Body of pancreas (tissue), 4 donors: Measurements from ENCODE around the gene MARK4.

Experiments used
- CTCF ChIP-seq, 7 experiments: fragments of 450-650 bp in 4 of 7; fragments of 200-600 bp in 3 of 7; sonication (generic) in 3 of 7; IDR thresholded peaks; one replicate each; pipeline ENCODE4 v1.5.1; 2016 to 2019; ENCODE audit warnings: antibody characterized with exemption in 7 of 7
- POLR2A ChIP-seq, 3 donors: fragments of 450-650 bp; IDR thresholded peaks; one replicate each; pipeline ENCODE4 v1.6.1; 2016; ENCODE audit warnings: antibody characterized with exemption in 3 of 3, mild to moderate bottlenecking in 2 of 3

- TF ChIP-seq CTCF (IDR thresholded peaks at IDR 0.05) (no peak), POLR2A (IDR thresholded peaks at IDR 0.05) (no peak)
These were observed 20.7 kb downstream of the MARK4 start for GRCh38 chr19:45271735-45272108.
